ENCODE measurements around the gene STK24. TPM values are rescaled to one million over a fixed set of nuclear protein-coding genes. Genes with fewer than 3 reads are reported as not detected.
A peak's percentile ranks its signal among the peaks of the same experiment; 100 is the strongest.

STK24 gene
- total RNA-seq, 1 donor from 2014 or later = 94.6 TPM

DNA sequence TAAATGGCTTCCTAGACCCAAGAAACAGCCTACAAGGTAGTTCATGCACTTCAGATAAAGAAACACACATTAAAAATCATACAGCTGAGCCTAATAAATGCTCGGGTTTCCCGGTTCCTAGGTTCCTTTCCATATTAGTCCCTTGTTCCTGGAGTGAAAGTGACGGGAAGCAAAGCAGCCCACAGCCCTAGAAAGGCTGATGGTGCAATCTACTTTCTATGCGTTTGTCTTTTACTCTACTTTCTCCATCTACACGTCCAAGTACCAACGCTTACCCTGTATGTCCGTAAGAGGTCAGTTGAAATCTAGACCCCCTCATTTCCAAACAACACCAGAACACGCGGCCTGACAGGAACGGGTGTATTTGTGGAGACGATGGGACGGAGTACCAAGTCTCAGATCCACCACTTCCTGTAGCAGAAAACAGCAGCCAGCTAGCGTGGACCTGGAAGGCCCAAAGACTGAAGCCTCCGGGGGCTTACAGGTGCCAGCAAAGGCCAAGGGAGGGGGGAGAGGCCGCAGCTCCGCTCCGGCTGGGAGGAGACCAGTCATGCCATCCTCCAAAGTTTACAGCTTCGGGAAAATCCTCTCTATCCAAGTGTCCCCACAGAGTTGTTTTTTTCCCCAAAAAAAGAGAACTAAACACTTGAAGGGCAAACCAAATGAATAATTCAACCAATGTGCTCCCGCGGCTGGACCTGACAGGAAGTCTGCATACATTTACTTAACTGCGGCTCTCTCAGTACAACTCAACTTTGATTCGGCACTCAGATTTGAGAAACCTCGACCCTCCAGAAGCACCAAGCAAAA, 34.1 kb downstream of the STK24 start:
- DNase-seq = peak; percentile 49
- peak overlapping the region; percentile 12 for H3K4me3 ChIP-seq
- H3K27ac ChIP-seq = peak overlapping the region; percentile 28
- H3K4me1 ChIP-seq = peaks cover 45% of the 10 kb centered on the region
- intact Hi-C loops (cut with DNase I) = no loop called here
- TF ChIP-seq, protein P1, sequence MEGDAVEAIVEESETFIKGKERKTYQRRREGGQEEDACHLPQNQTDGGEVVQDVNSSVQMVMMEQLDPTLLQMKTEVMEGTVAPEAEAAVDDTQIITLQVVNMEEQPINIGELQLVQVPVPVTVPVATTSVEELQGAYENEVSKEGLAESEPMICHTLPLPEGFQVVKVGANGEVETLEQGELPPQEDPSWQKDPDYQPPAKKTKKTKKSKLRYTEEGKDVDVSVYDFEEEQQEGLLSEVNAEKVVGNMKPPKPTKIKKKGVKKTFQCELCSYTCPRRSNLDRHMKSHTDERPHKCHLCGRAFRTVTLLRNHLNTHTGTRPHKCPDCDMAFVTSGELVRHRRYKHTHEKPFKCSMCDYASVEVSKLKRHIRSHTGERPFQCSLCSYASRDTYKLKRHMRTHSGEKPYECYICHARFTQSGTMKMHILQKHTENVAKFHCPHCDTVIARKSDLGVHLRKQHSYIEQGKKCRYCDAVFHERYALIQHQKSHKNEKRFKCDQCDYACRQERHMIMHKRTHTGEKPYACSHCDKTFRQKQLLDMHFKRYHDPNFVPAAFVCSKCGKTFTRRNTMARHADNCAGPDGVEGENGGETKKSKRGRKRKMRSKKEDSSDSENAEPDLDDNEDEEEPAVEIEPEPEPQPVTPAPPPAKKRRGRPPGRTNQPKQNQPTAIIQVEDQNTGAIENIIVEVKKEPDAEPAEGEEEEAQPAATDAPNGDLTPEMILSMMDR (IDR thresholded peaks at IDR 0.05) = no peak
- H3K27me3 ChIP-seq = no peaks in the 10 kb centered on the region
- no peaks in the 10 kb centered on the region for H3K36me3 ChIP-seq
- H3K9me3 ChIP-seq = no peaks in the 10 kb centered on the region
- ATAC-seq = peak; percentile 52

DNA sequence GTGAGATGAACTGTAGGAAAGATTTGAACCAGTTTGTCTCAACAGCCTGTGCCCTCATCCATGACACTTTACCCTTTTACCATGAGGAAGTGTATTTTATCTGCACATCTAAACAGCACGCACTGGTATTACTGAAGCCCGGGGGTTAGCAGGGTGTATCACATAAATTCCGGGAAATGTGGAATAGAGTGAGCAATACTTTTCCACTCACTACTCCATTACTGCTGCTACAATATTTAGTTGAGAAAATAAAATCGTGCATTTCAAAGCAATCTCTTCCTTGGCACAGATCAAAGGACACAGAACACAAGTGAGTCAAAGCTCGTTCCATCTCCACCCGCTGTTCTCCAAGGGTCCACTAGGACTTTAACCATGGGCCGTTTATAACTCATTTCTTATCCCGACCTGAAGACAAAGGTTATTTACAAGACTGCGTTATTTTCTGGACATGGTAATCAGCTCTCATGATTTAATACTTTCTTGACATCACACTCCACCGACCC, 35.2 kb downstream of the STK24 start:
- H3K9me3 ChIP-seq = no peaks in the 10 kb centered on the region
- no peak overlapping the region for H3K27ac ChIP-seq
- intact Hi-C loops (cut with DNase I) = no loop called here
- TF ChIP-seq, protein P1 (IDR thresholded peaks at IDR 0.05) = no peak
- peak; percentile 10 for ATAC-seq
- H3K4me3 ChIP-seq = no peak overlapping the region
- DNase-seq = no peak
- peaks cover 5% of the 10 kb centered on the region for H3K36me3 ChIP-seq
- peaks cover 55% of the 10 kb centered on the region for H3K4me1 ChIP-seq
- H3K27me3 ChIP-seq = no peaks in the 10 kb centered on the region

DNA sequence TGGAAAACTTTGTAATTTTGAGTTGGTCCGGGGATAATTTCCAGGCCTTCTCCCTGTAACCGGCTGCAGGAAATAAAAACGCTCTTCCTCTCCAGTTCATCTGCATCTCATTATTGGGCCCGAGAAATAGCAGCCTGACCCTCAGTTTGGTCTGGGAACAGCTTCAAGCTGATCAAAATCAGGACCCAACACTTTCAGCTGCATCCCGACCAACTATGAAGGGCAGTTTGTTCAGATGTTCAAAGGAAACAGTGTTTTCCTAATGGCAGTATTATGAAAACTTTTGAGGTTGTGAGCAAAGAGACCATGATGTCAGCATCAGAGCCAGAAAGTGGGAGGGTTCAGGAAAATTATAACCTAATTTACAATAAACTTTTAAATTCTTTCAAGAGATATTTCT, 35.7 kb downstream of the STK24 start:
- DNase-seq (no peak), ATAC-seq (no peak)
- Histone ChIP-seq H3K4me3 (no peak overlapping the region), H3K9me3 (no peaks in the 10 kb centered on the region), H3K27me3 (no peaks in the 10 kb centered on the region), H3K4me1 (peaks cover 58% of the 10 kb centered on the region), H3K27ac (no peak overlapping the region), H3K36me3 (peaks cover 5% of the 10 kb centered on the region)
- intact Hi-C loops (cut with DNase I) = no loop called here
- TF ChIP-seq, protein P1 (IDR thresholded peaks at IDR 0.05) = no peak

DNA sequence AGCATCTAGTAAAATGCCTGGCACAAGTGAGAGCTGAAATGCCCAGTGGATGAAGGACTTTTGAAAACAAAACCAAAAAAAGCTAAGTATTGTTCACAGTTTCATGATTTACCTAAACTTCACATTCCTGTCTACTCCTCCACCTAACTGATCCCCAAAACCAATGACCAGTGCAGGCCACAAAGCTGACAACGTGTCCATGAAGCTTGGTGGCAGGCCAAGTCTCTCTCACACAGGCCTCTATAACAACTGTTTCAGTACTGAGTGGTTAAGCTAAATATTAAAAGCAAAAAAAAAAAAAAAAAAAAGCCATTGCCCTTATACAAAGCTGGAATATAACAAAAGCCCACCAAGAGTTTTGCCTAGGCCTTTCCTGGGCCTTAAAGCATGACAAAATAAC, 36.4 kb downstream of the STK24 start:
- TF ChIP-seq, protein P1 (IDR thresholded peaks at IDR 0.05) = no peak
- intact Hi-C loops (cut with DNase I) = no loop called here
- DNase-seq (no peak), ATAC-seq (no peak)
- no peak overlapping the region for H3K4me3 ChIP-seq
- H3K27me3 ChIP-seq = no peaks in the 10 kb centered on the region
- peaks cover 65% of the 10 kb centered on the region for H3K4me1 ChIP-seq
- H3K9me3 ChIP-seq = no peaks in the 10 kb centered on the region
- peaks cover 5% of the 10 kb centered on the region for H3K36me3 ChIP-seq
- no peak overlapping the region for H3K27ac ChIP-seq

DNA sequence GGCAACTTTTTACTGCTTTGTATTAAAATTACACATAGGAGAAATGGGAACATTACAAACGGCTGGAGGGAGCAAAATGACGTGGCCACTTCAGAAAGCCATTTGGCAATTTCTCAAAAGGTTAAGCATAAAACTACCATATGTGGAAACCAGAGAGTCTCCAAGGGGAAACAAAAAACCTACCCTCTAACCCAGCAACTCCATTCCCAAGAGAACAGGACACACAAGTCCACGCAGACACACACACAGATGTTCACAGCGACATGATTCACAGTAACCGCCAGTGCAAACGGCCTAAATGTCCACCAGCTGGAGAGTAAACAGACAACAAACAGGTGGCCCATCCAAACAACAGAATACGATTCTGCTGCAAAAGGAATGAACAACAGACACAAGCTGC, 37.2 kb downstream of the STK24 start:
- no peak overlapping the region for H3K27ac ChIP-seq
- H3K36me3 ChIP-seq = peaks cover 5% of the 10 kb centered on the region
- intact Hi-C loops (cut with DNase I) = no loop called here
- DNase-seq (no peak), ATAC-seq (no peak)
- H3K9me3 ChIP-seq = no peaks in the 10 kb centered on the region
- H3K4me3 ChIP-seq = no peak overlapping the region
- TF ChIP-seq, protein P1 (IDR thresholded peaks at IDR 0.05) = no peak
- H3K4me1 ChIP-seq = peaks cover 68% of the 10 kb centered on the region
- no peaks in the 10 kb centered on the region for H3K27me3 ChIP-seq

All from upper lobe of right lung (tissue), 1 donor.